Measurements from ENCODE around the gene FCRL3. TPM values are rescaled to one million over a fixed set of nuclear protein-coding genes. Genes with fewer than 3 reads are reported as not detected.

FCRL3 gene
- total RNA-seq, 2 donors from 2014 or later: 0.16 to 0.49 TPM

GRCh38 chr1:157678721-157679120, 21.8 kb downstream of the FCRL3 start:
- TF ChIP-seq CTCF (IDR thresholded peaks at IDR 0.05): no peak
- Histone ChIP-seq H3K4me1 (no peaks in the 10 kb centered on the region), H3K4me3 (no peak overlapping the region), H3K36me3 (no peaks in the 10 kb centered on the region), H3K9me3 (no peaks in the 10 kb centered on the region), H3K27ac (no peak overlapping the region), H3K27me3 (no peaks in the 10 kb centered on the region), H3K9ac (ENCODE audit: low read depth in 2 of 2, low read length in 2 of 2) (no peak overlapping the region)
- intact Hi-C loops (cut with DNase I): no loop called here
- DNase-seq: no peak

GRCh38 chr1:157673008-157673407, 27.6 kb downstream of the FCRL3 start:
- H3K4me3 ChIP-seq: no peak overlapping the region
- intact Hi-C loops (cut with DNase I): no loop called here
- TF ChIP-seq CTCF (IDR thresholded peaks at IDR 0.05): no peak
- H3K27me3 ChIP-seq: no peaks in the 10 kb centered on the region
- no peaks in the 10 kb centered on the region for H3K36me3 ChIP-seq
- H3K9me3 ChIP-seq: no peaks in the 10 kb centered on the region
- DNase-seq: no peak
- H3K27ac ChIP-seq: no peak overlapping the region
- H3K4me1 ChIP-seq: no peaks in the 10 kb centered on the region
- no peak overlapping the region for H3K9ac ChIP-seq (ENCODE audit: low read depth in 2 of 2, low read length in 2 of 2)

GRCh38 chr1:157671895-157672294, 28.7 kb downstream of the FCRL3 start:
- no peaks in the 10 kb centered on the region for H3K27me3 ChIP-seq
- no peaks in the 10 kb centered on the region for H3K36me3 ChIP-seq
- H3K27ac ChIP-seq: no peak overlapping the region
- no peaks in the 10 kb centered on the region for H3K4me1 ChIP-seq
- DNase-seq: no peak
- no peak for TF ChIP-seq CTCF (IDR thresholded peaks at IDR 0.05)
- H3K9me3 ChIP-seq: no peaks in the 10 kb centered on the region
- intact Hi-C loops (cut with DNase I): no loop called here
- no peak overlapping the region for H3K4me3 ChIP-seq
- no peak overlapping the region for H3K9ac ChIP-seq (ENCODE audit: low read depth in 2 of 2, low read length in 2 of 2)

GRCh38 chr1:157659576-157660247, 40.9 kb downstream of the FCRL3 start:
- intact Hi-C loops (cut with DNase I): no loop called here
- no peak for DNase-seq
- no peak overlapping the region for H3K27ac ChIP-seq
- no peaks in the 10 kb centered on the region for H3K9me3 ChIP-seq
- H3K4me1 ChIP-seq: no peaks in the 10 kb centered on the region
- no peak for TF ChIP-seq CTCF (IDR thresholded peaks at IDR 0.05)
- H3K27me3 ChIP-seq: no peaks in the 10 kb centered on the region
- H3K4me3 ChIP-seq: no peak overlapping the region
- H3K36me3 ChIP-seq: no peaks in the 10 kb centered on the region
- H3K9ac ChIP-seq (ENCODE audit: low read depth in 2 of 2, low read length in 2 of 2): no peak overlapping the region

GRCh38 chr1:157658571-157658970, 42.0 kb downstream of the FCRL3 start:
- H3K9ac ChIP-seq (ENCODE audit: low read depth in 2 of 2, low read length in 2 of 2): no peak overlapping the region
- intact Hi-C loops (cut with DNase I): no loop called here
- H3K4me3 ChIP-seq: no peak overlapping the region
- H3K27me3 ChIP-seq: no peaks in the 10 kb centered on the region
- no peaks in the 10 kb centered on the region for H3K4me1 ChIP-seq
- H3K9me3 ChIP-seq: no peaks in the 10 kb centered on the region
- H3K36me3 ChIP-seq: no peaks in the 10 kb centered on the region
- H3K27ac ChIP-seq: no peak overlapping the region
- TF ChIP-seq CTCF (IDR thresholded peaks at IDR 0.05): no peak
- no peak for DNase-seq
